ENCODE measurements around the gene ZNF609.
"Not testable (repeated sequence)": the region's sequence is repeated elsewhere in the genome, so short reads cannot be mapped to it uniquely, and the experiment has no call there.

ZNF609 gene

DNA sequence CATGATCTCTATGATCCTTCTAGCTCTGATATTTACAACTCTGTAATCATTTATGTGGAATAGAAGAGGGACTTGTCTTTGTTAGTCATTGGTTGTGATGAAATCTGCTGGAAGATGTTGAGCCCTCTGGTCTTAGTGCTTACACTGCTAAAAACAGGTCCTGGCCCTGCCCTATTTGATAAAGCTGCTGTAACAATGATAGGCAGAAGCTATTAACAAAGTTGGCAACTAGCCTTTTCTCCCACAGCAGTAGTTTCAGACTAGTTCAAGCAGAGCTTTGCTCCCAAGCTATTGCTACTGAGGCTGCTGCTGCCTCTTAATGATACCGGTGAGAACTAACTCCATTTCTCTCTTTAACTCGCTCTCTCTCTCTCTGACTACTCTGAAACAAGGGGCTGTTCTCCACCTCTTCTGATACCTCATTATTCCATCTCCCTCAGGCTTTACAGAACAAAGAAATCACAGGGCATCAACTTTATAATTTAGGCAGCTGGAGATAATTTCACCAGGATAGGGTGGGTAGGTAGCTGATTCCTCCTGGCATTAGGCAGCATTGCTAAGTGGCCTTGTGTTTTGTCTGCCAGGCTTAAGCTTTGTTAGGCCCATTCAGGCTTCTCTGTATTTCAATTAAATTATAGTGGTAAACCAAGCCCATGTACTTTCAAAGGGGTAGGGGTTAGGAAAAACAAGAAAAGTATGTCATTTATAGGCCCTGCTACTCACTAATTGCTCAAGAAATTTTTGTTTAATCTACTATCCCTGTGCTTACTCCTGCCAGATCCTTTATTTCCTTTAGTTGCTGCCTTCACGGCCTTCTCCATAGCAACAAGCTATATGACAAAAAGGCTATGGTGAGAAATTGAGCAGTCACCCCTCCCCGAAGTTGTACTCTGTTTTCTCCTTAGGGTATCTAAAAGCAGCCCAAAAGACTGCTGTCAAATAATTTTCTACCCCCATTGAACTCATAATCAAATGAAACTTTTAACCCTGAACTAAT is 175.4 kb downstream of the ZNF609 start:
- Histone ChIP-seq H3K4me3 (ENCODE audit: low read depth in 1 of 2, low read length in 1 of 2) (no peak overlapping the region), H3K4me1 (ENCODE audit: control insufficient read depth in 1 of 2, insufficient read depth in 1 of 2, low read depth in 1 of 2, low read length in 1 of 2) (peaks cover 30 to 44% of the 10 kb centered on the region in 2 experiments), H3K36me3 (no peaks in the 10 kb centered on the region), H3K9me3 (no peaks in the 10 kb centered on the region), H3K27me3 (no peaks in the 10 kb centered on the region), H3K27ac (no peak overlapping the region)
- TF ChIP-seq, protein P1, sequence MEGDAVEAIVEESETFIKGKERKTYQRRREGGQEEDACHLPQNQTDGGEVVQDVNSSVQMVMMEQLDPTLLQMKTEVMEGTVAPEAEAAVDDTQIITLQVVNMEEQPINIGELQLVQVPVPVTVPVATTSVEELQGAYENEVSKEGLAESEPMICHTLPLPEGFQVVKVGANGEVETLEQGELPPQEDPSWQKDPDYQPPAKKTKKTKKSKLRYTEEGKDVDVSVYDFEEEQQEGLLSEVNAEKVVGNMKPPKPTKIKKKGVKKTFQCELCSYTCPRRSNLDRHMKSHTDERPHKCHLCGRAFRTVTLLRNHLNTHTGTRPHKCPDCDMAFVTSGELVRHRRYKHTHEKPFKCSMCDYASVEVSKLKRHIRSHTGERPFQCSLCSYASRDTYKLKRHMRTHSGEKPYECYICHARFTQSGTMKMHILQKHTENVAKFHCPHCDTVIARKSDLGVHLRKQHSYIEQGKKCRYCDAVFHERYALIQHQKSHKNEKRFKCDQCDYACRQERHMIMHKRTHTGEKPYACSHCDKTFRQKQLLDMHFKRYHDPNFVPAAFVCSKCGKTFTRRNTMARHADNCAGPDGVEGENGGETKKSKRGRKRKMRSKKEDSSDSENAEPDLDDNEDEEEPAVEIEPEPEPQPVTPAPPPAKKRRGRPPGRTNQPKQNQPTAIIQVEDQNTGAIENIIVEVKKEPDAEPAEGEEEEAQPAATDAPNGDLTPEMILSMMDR (IDR thresholded peaks at IDR 0.05), result no peak

DNA sequence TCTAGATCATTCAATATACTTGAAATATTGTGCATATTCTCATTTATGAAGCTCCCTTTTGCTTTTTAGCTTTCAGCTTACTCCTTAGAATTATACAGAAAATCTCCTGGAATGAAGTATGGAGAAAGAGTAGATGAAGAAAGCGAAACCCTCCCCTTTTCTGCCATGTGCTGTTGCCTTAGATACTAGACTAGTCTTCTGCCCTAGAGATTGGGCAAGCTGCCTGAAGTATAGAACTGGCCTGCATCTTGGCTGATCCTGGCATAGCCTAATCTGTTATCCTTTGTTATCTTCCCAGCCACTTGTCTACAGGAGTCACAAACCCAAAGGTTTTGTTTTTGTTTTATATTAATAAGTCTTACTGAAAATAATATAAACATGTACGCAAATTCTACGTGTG is 176.2 kb downstream of the ZNF609 start:
- no peaks in the 10 kb centered on the region for H3K36me3 ChIP-seq
- TF ChIP-seq, protein P1 (IDR thresholded peaks at IDR 0.05), result no peak
- H3K4me1 ChIP-seq (ENCODE audit: control insufficient read depth in 1 of 2, insufficient read depth in 1 of 2, low read depth in 1 of 2, low read length in 1 of 2), result peaks cover 26 to 39% of the 10 kb centered on the region in 2 experiments
- no peak overlapping the region for H3K27ac ChIP-seq
- no peak overlapping the region for H3K4me3 ChIP-seq (ENCODE audit: low read depth in 1 of 2, low read length in 1 of 2)
- no peaks in the 10 kb centered on the region for H3K9me3 ChIP-seq
- no peaks in the 10 kb centered on the region for H3K27me3 ChIP-seq

DNA sequence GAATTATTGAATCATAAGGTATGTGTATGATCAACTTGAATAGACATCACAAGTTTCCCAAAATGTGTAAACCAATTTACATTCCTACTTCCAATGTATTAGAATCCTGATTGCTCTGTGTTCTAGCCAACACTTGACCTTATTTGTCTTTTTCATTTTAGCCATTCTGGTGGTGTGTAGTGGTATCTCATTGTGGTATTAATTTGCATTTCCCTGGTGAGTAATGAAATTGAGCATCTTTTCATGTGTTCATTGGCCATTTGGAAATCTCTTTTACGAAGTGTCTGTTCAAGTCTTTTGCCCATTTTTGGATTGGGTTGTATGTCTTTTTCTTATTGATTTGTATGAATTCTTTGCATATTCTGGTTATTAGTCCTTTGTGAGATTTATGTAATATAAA is 177.0 kb downstream of the ZNF609 start:
- no peak overlapping the region for H3K27ac ChIP-seq
- H3K4me1 ChIP-seq (ENCODE audit: control insufficient read depth in 1 of 2, insufficient read depth in 1 of 2, low read depth in 1 of 2, low read length in 1 of 2), result peaks cover 24 to 34% of the 10 kb centered on the region in 2 experiments
- TF ChIP-seq, protein P1 (IDR thresholded peaks at IDR 0.05), result no peak

DNA sequence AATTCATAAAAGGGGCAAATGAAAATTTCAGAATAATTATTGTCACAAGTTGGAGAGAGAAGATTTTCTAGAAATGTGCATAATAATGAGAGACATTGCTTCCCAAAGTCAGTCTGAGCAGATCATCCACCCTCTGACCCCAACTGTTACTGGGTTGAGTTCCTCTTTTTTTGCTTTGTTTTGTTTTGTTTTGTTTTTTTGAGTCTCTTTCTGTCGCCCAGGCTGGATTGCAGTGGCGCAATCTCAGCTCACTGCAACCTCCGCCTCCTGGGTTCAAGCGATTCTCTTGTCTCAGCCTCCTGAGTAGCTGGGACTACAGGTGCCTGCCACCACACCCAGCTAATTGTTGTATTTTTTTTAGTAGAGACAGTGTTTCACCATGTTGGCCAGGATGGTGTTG is 179.4 kb downstream of the ZNF609 start:
- not testable (repeated sequence) for H3K36me3 ChIP-seq, H3K27me3 ChIP-seq, H3K9me3 ChIP-seq
- Histone ChIP-seq H3K27ac (peak overlapping the region; percentile 87), H3K4me3 (ENCODE audit: low read depth in 1 of 2, low read length in 1 of 2) (peak overlapping the region; percentile 19 to 38), H3K4me1 (ENCODE audit: control insufficient read depth in 1 of 2, insufficient read depth in 1 of 2, low read depth in 1 of 2, low read length in 1 of 2) (peaks cover 24 to 27% of the 10 kb centered on the region in 2 experiments)

More for the DNA sequence above, 177.0 kb downstream of the ZNF609 start:
- H3K36me3 ChIP-seq, result no peaks in the 10 kb centered on the region
- H3K9me3 ChIP-seq, result no peaks in the 10 kb centered on the region
- H3K4me3 ChIP-seq (ENCODE audit: low read depth in 1 of 2, low read length in 1 of 2), result no peak overlapping the region
- no peaks in the 10 kb centered on the region for H3K27me3 ChIP-seq

DNA sequence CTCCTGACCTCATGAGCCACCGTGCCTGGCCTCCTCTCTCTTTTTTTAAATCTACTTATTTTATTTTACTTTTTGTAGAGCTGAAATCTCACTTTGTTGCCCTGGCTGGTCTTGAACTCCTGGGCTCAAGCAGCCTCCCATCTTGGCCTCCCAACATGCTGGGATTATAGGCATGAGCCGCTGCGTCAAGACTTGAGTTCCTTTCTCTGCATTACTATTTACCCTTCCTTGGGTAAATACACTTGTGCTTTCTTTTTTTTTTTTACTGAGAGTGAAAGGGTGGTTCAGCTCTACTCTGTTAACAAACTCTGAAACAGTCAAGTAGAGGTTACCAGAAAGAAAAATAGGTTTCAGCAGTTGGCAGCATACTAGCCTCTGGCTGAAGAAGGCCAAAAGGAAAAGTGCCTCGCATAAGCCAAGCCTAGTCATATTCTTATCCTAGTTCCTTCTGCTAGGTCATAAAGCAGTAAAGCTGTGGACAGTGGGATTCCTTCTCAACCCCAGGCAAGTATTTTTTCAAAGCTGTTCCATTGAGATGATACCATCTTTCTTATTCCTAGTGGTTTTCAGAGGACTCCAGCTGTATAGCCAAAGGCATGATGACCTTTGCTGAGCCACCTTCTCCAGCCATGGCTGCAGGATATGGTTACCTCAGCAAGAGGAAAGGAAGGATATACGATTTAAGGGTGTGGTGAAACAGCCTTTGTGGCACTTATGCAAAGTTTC is 179.9 kb downstream of the ZNF609 start:
- Histone ChIP-seq H3K4me1 (ENCODE audit: control insufficient read depth in 1 of 2, insufficient read depth in 1 of 2, low read depth in 1 of 2, low read length in 1 of 2) (peaks cover 24 to 27% of the 10 kb centered on the region in 2 experiments), H3K27ac (peak overlapping the region; percentile 87), H3K27me3 (no peaks in the 10 kb centered on the region), H3K36me3 (no peaks in the 10 kb centered on the region), H3K4me3 (ENCODE audit: low read depth in 1 of 2, low read length in 1 of 2) (peak overlapping the region; percentile 19 to 38), H3K9me3 (no peaks in the 10 kb centered on the region)
- TF ChIP-seq, protein P1 (IDR thresholded peaks at IDR 0.05), result no peak
